NCI-H345 treated with DMSO at 0.1 percent for 48 hours (cell line): ENCODE data around the gene MRPL43.

Experiments used
- DNase-seq: peaks from one replicate; lab custom pipeline; 2025; ENCODE audit not compliant: unreplicated experiment; lab: John Stamatoyannopoulos, UW

MRPL43 gene

GRCh38 chr10:101005361-101005760 lies 18.1 kb upstream of the MRPL43 start:
- no peak for DNase-seq

GRCh38 chr10:101003639-101004206 lies 16.4 kb upstream of the MRPL43 start:
- DNase-seq = no peak

GRCh38 chr10:101002456-101002855 lies 15.2 kb upstream of the MRPL43 start:
- no peak for DNase-seq

- DNase-seq = no peak
Measured at GRCh38 chr10:101001659-101002035, 14.3 kb upstream of the MRPL43 start.

- DNase-seq = no peak
Measured at GRCh38 chr10:101000915-101001658, 13.8 kb upstream of the MRPL43 start.

- no peak for DNase-seq
Measured at GRCh38 chr10:101000127-101000914, 13.0 kb upstream of the MRPL43 start.

GRCh38 chr10:100999742-101000126 lies 12.4 kb upstream of the MRPL43 start, which contains the start of gene LZTS2:
TSS of gene LZTS2 (plus strand) at chr10:100999808. CDS start at chr10:101002539, 2,731 bp downstream.
- DNase-seq = no peak

- peak; percentile 24 for DNase-seq
Measured at GRCh38 chr10:100998991-100999741, 11.9 kb upstream of the MRPL43 start.

- DNase-seq = peak; percentile 82
Measured at GRCh38 chr10:100998183-100998990, 11.1 kb upstream of the MRPL43 start.

GRCh38 chr10:100997360-100998182 lies 10.3 kb upstream of the MRPL43 start:
- peak; percentile 48 for DNase-seq

GRCh38 chr10:100996678-100997359 lies 9.5 kb upstream of the MRPL43 start:
- DNase-seq = peak; percentile 24

GRCh38 chr10:100995181-100995580 lies 7.9 kb upstream of the MRPL43 start:
- DNase-seq = no peak

GRCh38 chr10:100993986-100994708 lies 6.8 kb upstream of the MRPL43 start:
- DNase-seq = no peak

GRCh38 chr10:100989088-100989487 lies 1.8 kb upstream of the MRPL43 start:
- no peak for DNase-seq

GRCh38 chr10:100988166-100988565 lies 869 bp upstream of the MRPL43 start:
- DNase-seq = no peak

GRCh38 chr10:100987685-100988049 lies 370 bp upstream of the MRPL43 start:
- no peak for DNase-seq

- DNase-seq = no peak
Measured at GRCh38 chr10:100986623-100986951, 710 bp downstream of the MRPL43 start.

GRCh38 chr10:100985336-100985735 lies 2.0 kb downstream of the MRPL43 start:
- no peak for DNase-seq
